MG63 (cell line): ENCODE results near the gene SPAG4. TPM values are rescaled to one million over a fixed set of nuclear protein-coding genes. Genes with fewer than 3 reads are reported as not detected.

ENCODE experiments used
- DNase-seq: peaks from one replicate; pipeline ENCODE4 v3.0.0-alpha.2; 2020
- H3K27me3 ChIP-seq: fragments of 250-450 bp; sonication (Bioruptor Pico); 2 replicates; pipeline ENCODE4 v1.5.1; 2020; ENCODE audit warnings: mild to moderate bottlenecking, moderate library complexity
- H3K36me3 ChIP-seq: fragments of 250-450 bp; sonication (Bioruptor Pico); 2 replicates; pipeline ENCODE4 v1.5.1; 2020; ENCODE audit warnings: mild to moderate bottlenecking, moderate library complexity
- H3K4me3 ChIP-seq: fragments of 250-450 bp; sonication (Bioruptor Pico); 2 replicates; pipeline ENCODE4 v1.5.1; 2020; ENCODE audit warnings: mild to moderate bottlenecking, moderate library complexity
- H3K9me3 ChIP-seq: fragments of 250-450 bp; sonication (Bioruptor Pico); 2 replicates; pipeline ENCODE4 v1.5.1; 2020; ENCODE audit warnings: mild to moderate bottlenecking, moderate library complexity
- total RNA-seq: library from RNA; depleted of rRNA; stranded (reverse); fragments of >200 nt; shearing (Covaris generic); gene quantifications from 2 replicates; pipeline ENCODE4 v1.2.3, GENCODE V29; 2014; ENCODE audit warnings: low replicate concordance; rRNA removed

The SPAG4 gene
- total RNA-seq, 1 experiment from 2014 or later, result 1.4 TPM

GRCh38 chr20:35661908-35662307 lies 46.3 kb downstream of the SPAG4 start:
- Histone ChIP-seq H3K9me3 (no peaks in the 10 kb centered on the region), H3K27me3 (no peaks in the 10 kb centered on the region), H3K36me3 (peaks cover 39% of the 10 kb centered on the region), H3K4me3 (peak overlapping the region; percentile 85)
- DNase-seq, result no peak

DNA sequence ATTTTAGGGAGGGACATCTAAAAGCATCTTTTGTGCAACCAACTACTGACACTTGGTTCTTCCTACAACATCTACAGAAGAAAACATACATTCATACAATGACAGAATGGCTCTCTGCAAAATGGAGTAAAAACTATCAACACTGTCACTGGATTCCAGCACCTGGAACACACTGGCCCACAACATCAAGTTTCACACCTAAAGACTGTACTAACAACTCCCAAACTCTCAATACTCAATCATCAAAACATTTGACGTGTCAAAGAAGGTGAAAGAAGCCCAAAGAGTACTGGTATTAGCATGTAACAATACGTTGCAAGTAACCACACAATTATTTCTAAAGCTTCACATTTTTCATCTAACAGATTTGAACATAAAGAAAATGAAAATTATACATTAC lies 46.9 kb downstream of the SPAG4 start:
- DNase-seq, result no peak
- Histone ChIP-seq H3K9me3 (no peaks in the 10 kb centered on the region), H3K36me3 (peaks cover 33% of the 10 kb centered on the region), H3K4me3 (peak overlapping the region; percentile 85), H3K27me3 (no peaks in the 10 kb centered on the region)

GRCh38 chr20:35663516-35664465 lies 48.2 kb downstream of the SPAG4 start:
- H3K4me3 ChIP-seq, result peak overlapping the region; percentile 85
- peaks cover 28% of the 10 kb centered on the region for H3K36me3 ChIP-seq
- H3K27me3 ChIP-seq, result no peaks in the 10 kb centered on the region
- H3K9me3 ChIP-seq, result no peaks in the 10 kb centered on the region
- DNase-seq, result peak; percentile 39

GRCh38 chr20:35664466-35665206 lies 49.0 kb downstream of the SPAG4 start, which contains the start of the genes CPNE1 and RBM12:
Gene CPNE1 (minus strand): TSS chr20:35664900. CDS start chr20:35632923, 31,977 bp downstream.
Gene RBM12 (minus strand): TSS chr20:35664900. CDS start chr20:35655322, 9,578 bp downstream.
- H3K27me3 ChIP-seq, result no peaks in the 10 kb centered on the region
- H3K4me3 ChIP-seq, result peak within 1 kb of the TSS; percentile 85
- DNase-seq, result peak; percentile 93
- H3K36me3 ChIP-seq, result peaks cover 35% of the 10 kb centered on the region
- H3K9me3 ChIP-seq, result no peaks in the 10 kb centered on the region

- H3K4me3 ChIP-seq, result no peak overlapping the region
- peaks cover 45% of the 10 kb centered on the region for H3K36me3 ChIP-seq
- H3K9me3 ChIP-seq, result no peaks in the 10 kb centered on the region
- H3K27me3 ChIP-seq, result no peaks in the 10 kb centered on the region
- DNase-seq, result no peak
These were observed 50.3 kb downstream of the SPAG4 start for GRCh38 chr20:35665949-35666288.

- H3K9me3 ChIP-seq, result no peaks in the 10 kb centered on the region
- H3K27me3 ChIP-seq, result no peaks in the 10 kb centered on the region
- peaks cover 56% of the 10 kb centered on the region for H3K36me3 ChIP-seq
- DNase-seq, result no peak
- H3K4me3 ChIP-seq, result no peak overlapping the region
These were observed 53.6 kb downstream of the SPAG4 start for GRCh38 chr20:35669221-35669620.

DNA sequence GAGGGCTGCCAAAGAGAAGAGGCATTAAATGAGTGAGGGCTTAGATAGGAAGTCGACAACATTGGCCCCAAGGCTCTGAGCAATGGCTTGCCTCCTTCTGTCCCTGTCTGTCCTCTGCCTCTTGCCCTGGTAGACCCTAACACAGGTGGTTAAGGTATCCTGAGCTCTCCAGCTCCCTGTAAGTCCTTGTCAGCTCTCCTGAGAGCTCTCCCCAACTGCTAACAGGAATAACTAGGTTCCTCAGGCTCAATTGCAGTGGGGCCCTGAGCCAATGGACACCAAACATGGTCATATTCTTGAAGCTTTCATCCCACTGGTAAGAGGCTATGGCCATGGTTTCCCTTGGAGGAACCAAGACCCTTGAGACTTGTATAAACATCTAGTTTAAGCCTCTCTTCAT lies 54.1 kb downstream of the SPAG4 start:
- peaks cover 58% of the 10 kb centered on the region for H3K36me3 ChIP-seq
- H3K4me3 ChIP-seq, result no peak overlapping the region
- no peaks in the 10 kb centered on the region for H3K27me3 ChIP-seq
- no peak for DNase-seq
- H3K9me3 ChIP-seq, result no peaks in the 10 kb centered on the region

Other genes starting within 250 kb of the SPAG4 start
- gene UQCC1, start 203.9 kb upstream of the SPAG4 start, total RNA-seq, result 43.0 and 66.7 TPM in 2 replicates
- 0.49 TPM in 1 of 2 replicates, not detected in the other for gene GDF5, start 177.6 kb upstream of the SPAG4 start, total RNA-seq
- 37.3 and 58.8 TPM in 2 replicates for gene CEP250, start 160.2 kb upstream of the SPAG4 start, total RNA-seq
- not detected in 2 replicates for gene C20orf173, start 86.2 kb upstream of the SPAG4 start, total RNA-seq
- gene ERGIC3, start 73.8 kb upstream of the SPAG4 start, total RNA-seq, result 392 and 530 TPM in 2 replicates
- 284 and 335 TPM in 2 replicates for gene CPNE1, start 49.1 kb downstream of the SPAG4 start, total RNA-seq
- gene RBM12, start 49.1 kb downstream of the SPAG4 start, total RNA-seq, result 42.9 and 54.6 TPM in 2 replicates
- 94.3 and 130 TPM in 2 replicates for gene NFS1, start 83.5 kb downstream of the SPAG4 start, total RNA-seq
- 143 and 318 TPM in 2 replicates for gene ROMO1, start 83.6 kb downstream of the SPAG4 start, total RNA-seq
- gene RBM39, start 126.4 kb downstream of the SPAG4 start, total RNA-seq, result 273 and 328 TPM in 2 replicates
- gene PHF20, start 156.2 kb downstream of the SPAG4 start, total RNA-seq, result 50.5 and 57.7 TPM in 2 replicates